ENCODE results near the gene MUC13.

The MUC13 gene

GRCh38 chr3:124893526-124893925 lies 41.0 kb downstream of the MUC13 start:
- Histone ChIP-seq H3K4me3 (ENCODE audit: low read length in 2 of 2) (no peak overlapping the region), H3K9me3 (replicated peaks in 1 of 2; ENCODE audit: control insufficient read depth in 2 of 2, insufficient read depth in 1 of 2, low read depth in 1 of 2, low read length in 2 of 2) (no peaks in the 10 kb centered on the region), H3K27me3 (ENCODE audit: control insufficient read depth in 3 of 3, insufficient read depth in 3 of 3, low read depth in 1 of 3, low read length in 3 of 3) (peaks cover 0 to 24% (median 0%) of the 10 kb centered on the region in 3 experiments), H4K8ac (ENCODE audit: low read depth, low read length) (no peak overlapping the region), H3K9ac (ENCODE audit: low read depth, low read length, poor library complexity) (no peak overlapping the region), H3K79me1 (ENCODE audit: low read depth, low read length) (no peaks in the 10 kb centered on the region), H3K23ac (ENCODE audit: low read depth, low read length, poor library complexity) (no peak overlapping the region), H3K14ac (ENCODE audit: low read length) (no peak overlapping the region), H3K18ac (ENCODE audit: low read length) (no peak overlapping the region), H2BK120ac (ENCODE audit: low read depth, low read length) (no peak overlapping the region), H3K4me1 (ENCODE audit: control insufficient read depth in 2 of 2, insufficient read depth in 1 of 2, low read depth in 1 of 2, low read length in 2 of 2) (peaks cover 0 to 2% of the 10 kb centered on the region in 2 donors), H2BK12ac (ENCODE audit: low read length) (no peak overlapping the region), H2AK5ac (ENCODE audit: low read depth, low read length) (no peak overlapping the region), H3K36me3 (replicated peaks in 1 of 2; ENCODE audit: control insufficient read depth in 2 of 2, insufficient read depth in 2 of 2, low read length in 2 of 2) (no peaks in the 10 kb centered on the region), H3K27ac (replicated peaks; ENCODE audit: low read length) (no peak overlapping the region), H2BK5ac (ENCODE audit: low read length) (no peak overlapping the region), H2AFZ (ENCODE audit: low read length) (no peak overlapping the region), H4K91ac (ENCODE audit: low read depth, low read length, poor library complexity) (no peak overlapping the region), H3K4me2 (ENCODE audit: insufficient read depth, low read length, poor library complexity, severe bottlenecking) (no peak overlapping the region), H3K4ac (ENCODE audit: low read length) (no peak overlapping the region), H2BK15ac (ENCODE audit: low read length) (no peak overlapping the region)
- no peak for DNase-seq (ENCODE audit: low spot score)
- no CpG with 5 or more reads among the region's 2 CpGs for WGBS, 2 donors (ENCODE audit: extremely low coverage in 2 of 2, insufficient read length in 2 of 2, insufficient replicate concordance in 1 of 2)

- H3K4me3 ChIP-seq (ENCODE audit: low read length in 2 of 2) = no peak overlapping the region
- H3K9me3 ChIP-seq (replicated peaks in 1 of 2; ENCODE audit: control insufficient read depth in 2 of 2, insufficient read depth in 1 of 2, low read depth in 1 of 2, low read length in 2 of 2) = no peaks in the 10 kb centered on the region
- H3K36me3 ChIP-seq (replicated peaks in 1 of 2; ENCODE audit: control insufficient read depth in 2 of 2, insufficient read depth in 2 of 2, low read length in 2 of 2) = no peaks in the 10 kb centered on the region
- H2AK5ac ChIP-seq (ENCODE audit: low read depth, low read length) = no peak overlapping the region
- no peak overlapping the region for H3K4me2 ChIP-seq (ENCODE audit: insufficient read depth, low read length, poor library complexity, severe bottlenecking)
- peaks cover 0 to 36% (median 0%) of the 10 kb centered on the region in 3 experiments for H3K27me3 ChIP-seq (ENCODE audit: control insufficient read depth in 3 of 3, insufficient read depth in 3 of 3, low read depth in 1 of 3, low read length in 3 of 3)
- H3K4me1 ChIP-seq (ENCODE audit: control insufficient read depth in 2 of 2, insufficient read depth in 1 of 2, low read depth in 1 of 2, low read length in 2 of 2) = peaks cover under 1 to 4% of the 10 kb centered on the region in 2 donors
- no peak overlapping the region for H2BK120ac ChIP-seq (ENCODE audit: low read depth, low read length)
- H3K23ac ChIP-seq (ENCODE audit: low read depth, low read length, poor library complexity) = no peak overlapping the region
- H4K8ac ChIP-seq (ENCODE audit: low read depth, low read length) = no peak overlapping the region
- no peak overlapping the region for H3K9ac ChIP-seq (ENCODE audit: low read depth, low read length, poor library complexity)
- H3K79me1 ChIP-seq (ENCODE audit: low read depth, low read length) = no peaks in the 10 kb centered on the region
- H2AFZ ChIP-seq (ENCODE audit: low read length) = no peak overlapping the region
- H2BK12ac ChIP-seq (ENCODE audit: low read length) = no peak overlapping the region
- H3K14ac ChIP-seq (ENCODE audit: low read length) = no peak overlapping the region
- no CpG with 5 or more reads among the region's 5 CpGs for WGBS, 2 donors (ENCODE audit: extremely low coverage in 2 of 2, insufficient read length in 2 of 2, insufficient replicate concordance in 1 of 2)
- DNase-seq (ENCODE audit: low spot score) = no peak
- no peak overlapping the region for H4K91ac ChIP-seq (ENCODE audit: low read depth, low read length, poor library complexity)
- H3K18ac ChIP-seq (ENCODE audit: low read length) = no peak overlapping the region
- H2BK15ac ChIP-seq (ENCODE audit: low read length) = no peak overlapping the region
- H3K4ac ChIP-seq (ENCODE audit: low read length) = no peak overlapping the region
- no peak overlapping the region for H2BK5ac ChIP-seq (ENCODE audit: low read length)
- H3K27ac ChIP-seq (replicated peaks; ENCODE audit: low read length) = no peak overlapping the region
Measured at GRCh38 chr3:124890573-124891190, 43.9 kb downstream of the MUC13 start.

- Histone ChIP-seq H2BK5ac (ENCODE audit: low read length) (no peak overlapping the region), H3K4me3 (ENCODE audit: low read length in 2 of 2) (no peak overlapping the region), H2BK120ac (ENCODE audit: low read depth, low read length) (no peak overlapping the region), H3K4me2 (ENCODE audit: insufficient read depth, low read length, poor library complexity, severe bottlenecking) (peak overlapping the region; percentile 19), H3K27ac (replicated peaks; ENCODE audit: low read length) (no peak overlapping the region), H3K4me1 (ENCODE audit: control insufficient read depth in 2 of 2, insufficient read depth in 1 of 2, low read depth in 1 of 2, low read length in 2 of 2) (peaks cover 11 to 12% of the 10 kb centered on the region in 2 donors), H4K8ac (ENCODE audit: low read depth, low read length) (no peak overlapping the region), H3K18ac (ENCODE audit: low read length) (no peak overlapping the region), H3K79me1 (ENCODE audit: low read depth, low read length) (no peaks in the 10 kb centered on the region), H3K9me3 (replicated peaks in 1 of 2; ENCODE audit: control insufficient read depth in 2 of 2, insufficient read depth in 1 of 2, low read depth in 1 of 2, low read length in 2 of 2) (no peaks in the 10 kb centered on the region), H2AK5ac (ENCODE audit: low read depth, low read length) (no peak overlapping the region), H3K9ac (ENCODE audit: low read depth, low read length, poor library complexity) (no peak overlapping the region), H3K14ac (ENCODE audit: low read length) (no peak overlapping the region), H3K27me3 (ENCODE audit: control insufficient read depth in 3 of 3, insufficient read depth in 3 of 3, low read depth in 1 of 3, low read length in 3 of 3) (peaks cover 0 to 32% (median 0%) of the 10 kb centered on the region in 3 experiments), H2AFZ (ENCODE audit: low read length) (no peak overlapping the region), H2BK15ac (ENCODE audit: low read length) (no peak overlapping the region), H3K36me3 (replicated peaks in 1 of 2; ENCODE audit: control insufficient read depth in 2 of 2, insufficient read depth in 2 of 2, low read length in 2 of 2) (no peaks in the 10 kb centered on the region), H3K23ac (ENCODE audit: low read depth, low read length, poor library complexity) (no peak overlapping the region), H2BK12ac (ENCODE audit: low read length) (no peak overlapping the region), H4K91ac (ENCODE audit: low read depth, low read length, poor library complexity) (no peak overlapping the region), H3K4ac (ENCODE audit: low read length) (no peak overlapping the region)
- no CpG with 5 or more reads among the region's 8 CpGs for WGBS, 2 donors (ENCODE audit: extremely low coverage in 2 of 2, insufficient read length in 2 of 2, insufficient replicate concordance in 1 of 2)
- no peak for DNase-seq (ENCODE audit: low spot score)
Measured at GRCh38 chr3:124888482-124889441, 45.8 kb downstream of the MUC13 start.

- WGBS, 2 donors (ENCODE audit: extremely low coverage in 2 of 2, insufficient read length in 2 of 2, insufficient replicate concordance in 1 of 2) = no CpG with 5 or more reads among the region's 11 CpGs
- no peak overlapping the region for H3K14ac ChIP-seq (ENCODE audit: low read length)
- H3K4me3 ChIP-seq (ENCODE audit: low read length in 2 of 2) = peak overlapping the region in 1 of 2 donors; percentile 56
- H4K8ac ChIP-seq (ENCODE audit: low read depth, low read length) = no peak overlapping the region
- no peaks in the 10 kb centered on the region for H3K9me3 ChIP-seq (replicated peaks in 1 of 2; ENCODE audit: control insufficient read depth in 2 of 2, insufficient read depth in 1 of 2, low read depth in 1 of 2, low read length in 2 of 2)
- H4K91ac ChIP-seq (ENCODE audit: low read depth, low read length, poor library complexity) = no peak overlapping the region
- H2BK12ac ChIP-seq (ENCODE audit: low read length) = no peak overlapping the region
- peaks cover 17 to 20% of the 10 kb centered on the region in 2 donors for H3K4me1 ChIP-seq (ENCODE audit: control insufficient read depth in 2 of 2, insufficient read depth in 1 of 2, low read depth in 1 of 2, low read length in 2 of 2)
- H3K23ac ChIP-seq (ENCODE audit: low read depth, low read length, poor library complexity) = peak overlapping the region; percentile 96
- peaks cover 0 to 32% (median 0%) of the 10 kb centered on the region in 3 experiments for H3K27me3 ChIP-seq (ENCODE audit: control insufficient read depth in 3 of 3, insufficient read depth in 3 of 3, low read depth in 1 of 3, low read length in 3 of 3)
- no peak overlapping the region for H3K27ac ChIP-seq (replicated peaks; ENCODE audit: low read length)
- no peak for DNase-seq (ENCODE audit: low spot score)
- peak overlapping the region; percentile 91 for H2BK15ac ChIP-seq (ENCODE audit: low read length)
- H3K4ac ChIP-seq (ENCODE audit: low read length) = no peak overlapping the region
- H3K79me1 ChIP-seq (ENCODE audit: low read depth, low read length) = no peaks in the 10 kb centered on the region
- peak overlapping the region; percentile 40 for H2AK5ac ChIP-seq (ENCODE audit: low read depth, low read length)
- peak overlapping the region; percentile 92 for H3K4me2 ChIP-seq (ENCODE audit: insufficient read depth, low read length, poor library complexity, severe bottlenecking)
- H2BK5ac ChIP-seq (ENCODE audit: low read length) = no peak overlapping the region
- H3K9ac ChIP-seq (ENCODE audit: low read depth, low read length, poor library complexity) = no peak overlapping the region
- peak overlapping the region; percentile 95 for H3K18ac ChIP-seq (ENCODE audit: low read length)
- no peaks in the 10 kb centered on the region for H3K36me3 ChIP-seq (replicated peaks in 1 of 2; ENCODE audit: control insufficient read depth in 2 of 2, insufficient read depth in 2 of 2, low read length in 2 of 2)
- no peak overlapping the region for H2AFZ ChIP-seq (ENCODE audit: low read length)
- peak overlapping the region; percentile 24 for H2BK120ac ChIP-seq (ENCODE audit: low read depth, low read length)
Measured at GRCh38 chr3:124887932-124888298, 46.6 kb downstream of the MUC13 start.

Measured in neuronal stem cell (in vitro differentiated cells).